DMS79 (cell line): ENCODE results near the gene SHFL.

Source experiments
- DNase-seq: peaks from one replicate; lab custom pipeline; 2025; lab: John Stamatoyannopoulos, UW

The SHFL gene

GRCh38 chr19:10085641-10086590 is at the start of gene SHFL:
Gene SHFL (plus strand): TSS chr19:10086317. CDS start chr19:10086428, 111 bp downstream.
- DNase-seq, result peak; percentile 23

GRCh38 chr19:10036601-10037071 is 49.5 kb upstream of the SHFL start:
- DNase-seq, result no peak

GRCh38 chr19:10037367-10037766 is 48.8 kb upstream of the SHFL start:
- DNase-seq, result no peak

- no peak for DNase-seq
These were observed 48.3 kb upstream of the SHFL start for GRCh38 chr19:10037809-10038208.

GRCh38 chr19:10043286-10043927 is 42.7 kb upstream of the SHFL start:
- DNase-seq, result no peak

- DNase-seq, result no peak
These were observed 41.7 kb upstream of the SHFL start for GRCh38 chr19:10044390-10044789.

GRCh38 chr19:10045371-10045770 is 40.7 kb upstream of the SHFL start:
- DNase-seq, result no peak

- DNase-seq, result no peak
These were observed 36.5 kb upstream of the SHFL start for GRCh38 chr19:10049626-10050025.

GRCh38 chr19:10052602-10053360 is 33.3 kb upstream of the SHFL start:
- no peak for DNase-seq

GRCh38 chr19:10061717-10062310 is 24.3 kb upstream of the SHFL start:
- no peak for DNase-seq

GRCh38 chr19:10068205-10068604 is 17.9 kb upstream of the SHFL start:
- DNase-seq, result no peak

GRCh38 chr19:10069046-10069445 is 17.1 kb upstream of the SHFL start:
- no peak for DNase-seq

GRCh38 chr19:10070730-10071446 is 15.2 kb upstream of the SHFL start:
- no peak for DNase-seq

GRCh38 chr19:10074153-10074552 is 12.0 kb upstream of the SHFL start:
- DNase-seq, result no peak

GRCh38 chr19:10076535-10076934 is 9.6 kb upstream of the SHFL start:
- DNase-seq, result no peak

- DNase-seq, result no peak
These were observed 7.8 kb upstream of the SHFL start for GRCh38 chr19:10078329-10078728.

GRCh38 chr19:10079031-10079453 is 7.1 kb upstream of the SHFL start:
- no peak for DNase-seq

- no peak for DNase-seq
These were observed 2.2 kb upstream of the SHFL start for GRCh38 chr19:10083911-10084310.

- no peak for DNase-seq
These were observed 1.3 kb upstream of the SHFL start for GRCh38 chr19:10084803-10085202.

GRCh38 chr19:10086591-10087192 is 575 bp downstream of the SHFL start:
- no peak for DNase-seq
